Stimulated activated naive B cell treated with anti-CD40 and anti-IgM and Interleukin-4, amounts not matched to agents 10 μg/mL and 1 μg/mL and 100 μg/mL, for 72 hours (primary cell): Measurements from ENCODE around the gene IWS1.
"Not testable (repeated sequence)": the region's sequence is repeated elsewhere in the genome, so short reads cannot be mapped to it uniquely, and the experiment has no call there.

Experiments
- ATAC-seq, 2 donors: fragments of 150-1000 bp; cut with Tn5 transposase; replicated peaks; 2 replicates each; pipeline ENCODE4 v1.10.0; 2021; ENCODE audit warnings: moderate library complexity in 1 of 2
- DNase-seq: peaks from one replicate; pipeline ENCODE4 v3.0.0; 2021
- H3K27ac Mint-ChIP-seq: one replicate; pipeline ENCODE4 v1.8.0; 2022; ENCODE audit warnings: mild to moderate bottlenecking, mixed read lengths
- H3K27me3 Mint-ChIP-seq, 2 donors: one replicate each; pipeline ENCODE4 v1.8.0; 2022; ENCODE audit warnings: mixed read lengths in 2 of 2
- H3K36me3 Mint-ChIP-seq, 2 donors: one replicate each; pipeline ENCODE4 v1.8.0; 2022; ENCODE audit warnings: mixed read lengths in 2 of 2, mild to moderate bottlenecking in 1 of 2
- H3K4me1 Mint-ChIP-seq, 2 donors: one replicate each; pipeline ENCODE4 v1.8.0; 2022; ENCODE audit warnings: mixed read lengths in 2 of 2, mild to moderate bottlenecking in 1 of 2
- H3K4me3 Mint-ChIP-seq, 2 donors: one replicate each; pipeline ENCODE4 v1.8.0; 2022; ENCODE audit warnings: mild to moderate bottlenecking in 2 of 2, mixed read lengths in 2 of 2, moderate library complexity in 1 of 2
- H3K9me3 Mint-ChIP-seq, 2 donors: one replicate each; pipeline ENCODE4 v1.8.0; 2022; ENCODE audit warnings: mixed read lengths in 2 of 2, mild to moderate bottlenecking in 1 of 2

IWS1 gene

GRCh38 chr2:127455566-127456493, 70.5 kb downstream of the IWS1 start:
- Mint-ChIP-seq H3K27me3 (no peaks in the 10 kb centered on the region), H3K36me3 (peaks cover 30 to 58% of the 10 kb centered on the region in 2 donors), H3K9me3 (no peaks in the 10 kb centered on the region), H3K27ac (no peak overlapping the region), H3K4me3 (no peak overlapping the region), H3K4me1 (peaks cover 12 to 16% of the 10 kb centered on the region in 2 donors)
- DNase-seq (no peak), ATAC-seq (no peak)

- no peak overlapping the region for H3K4me3 Mint-ChIP-seq
- peaks cover 34 to 64% of the 10 kb centered on the region in 2 donors for H3K36me3 Mint-ChIP-seq
- H3K27ac Mint-ChIP-seq, result no peak overlapping the region
- no peaks in the 10 kb centered on the region for H3K27me3 Mint-ChIP-seq
- H3K9me3 Mint-ChIP-seq, result no peaks in the 10 kb centered on the region
- no peak for DNase-seq
- ATAC-seq, result no peak
- H3K4me1 Mint-ChIP-seq, result peaks cover 12 to 16% of the 10 kb centered on the region in 2 donors
Measured at GRCh38 chr2:127454595-127455565, 71.4 kb downstream of the IWS1 start.

- Mint-ChIP-seq H3K4me3 (no peak overlapping the region), H3K9me3 (no peaks in the 10 kb centered on the region), H3K27ac (no peak overlapping the region), H3K36me3 (peaks cover 44 to 69% of the 10 kb centered on the region in 2 donors), H3K27me3 (no peaks in the 10 kb centered on the region), H3K4me1 (peaks cover 12 to 14% of the 10 kb centered on the region in 2 donors)
- ATAC-seq, result no peak
- no peak for DNase-seq
Measured at GRCh38 chr2:127453392-127454171, 72.7 kb downstream of the IWS1 start.

GRCh38 chr2:127453013-127453391, 73.3 kb downstream of the IWS1 start:
- Mint-ChIP-seq H3K27ac (no peak overlapping the region), H3K4me3 (no peak overlapping the region), H3K27me3 (no peaks in the 10 kb centered on the region), H3K9me3 (no peaks in the 10 kb centered on the region), H3K4me1 (peaks cover 9% of the 10 kb centered on the region in 2 donors), H3K36me3 (peaks cover 46 to 68% of the 10 kb centered on the region in 2 donors)
- no peak for ATAC-seq
- no peak for DNase-seq

GRCh38 chr2:127452423-127452822, 73.9 kb downstream of the IWS1 start:
- not testable (repeated sequence) for H3K27me3 Mint-ChIP-seq, H3K4me3 Mint-ChIP-seq, H3K9me3 Mint-ChIP-seq, H3K4me1 Mint-ChIP-seq, H3K27ac Mint-ChIP-seq, ATAC-seq, DNase-seq
- H3K36me3 Mint-ChIP-seq, result peaks cover 46 to 68% of the 10 kb centered on the region in 2 donors

- Mint-ChIP-seq H3K4me3 (no peak overlapping the region), H3K27ac (no peak overlapping the region), H3K4me1 (peaks cover 0 to 4% of the 10 kb centered on the region in 2 donors), H3K36me3 (peaks cover 41 to 68% of the 10 kb centered on the region in 2 donors), H3K9me3 (peaks cover 0 to under 1% of the 10 kb centered on the region in 2 donors), H3K27me3 (no peaks in the 10 kb centered on the region)
- no peak for ATAC-seq
- no peak for DNase-seq
Measured at GRCh38 chr2:127451981-127452380, 74.3 kb downstream of the IWS1 start.

- Mint-ChIP-seq H3K27me3 (no peaks in the 10 kb centered on the region), H3K4me3 (no peak overlapping the region), H3K9me3 (peaks cover 4% of the 10 kb centered on the region in 2 donors), H3K4me1 (no peaks in the 10 kb centered on the region), H3K36me3 (peaks cover 31 to 56% of the 10 kb centered on the region in 2 donors), H3K27ac (no peak overlapping the region)
- ATAC-seq, result no peak
- no peak for DNase-seq
Measured at GRCh38 chr2:127449898-127450297, 76.4 kb downstream of the IWS1 start.

- H3K27ac Mint-ChIP-seq, result no peak overlapping the region
- no peak overlapping the region for H3K4me3 Mint-ChIP-seq
- H3K36me3 Mint-ChIP-seq, result peaks cover 31 to 57% of the 10 kb centered on the region in 2 donors
- peaks cover 5 to 6% of the 10 kb centered on the region in 2 donors for H3K9me3 Mint-ChIP-seq
- H3K4me1 Mint-ChIP-seq, result no peaks in the 10 kb centered on the region
- ATAC-seq (no peak), DNase-seq (no peak)
- H3K27me3 Mint-ChIP-seq, result no peaks in the 10 kb centered on the region
Measured at GRCh38 chr2:127449414-127449813, 76.9 kb downstream of the IWS1 start.

- Mint-ChIP-seq H3K27ac (peak overlapping the region; percentile 26), H3K9me3 (peaks cover 5 to 6% of the 10 kb centered on the region in 2 donors), H3K4me1 (no peaks in the 10 kb centered on the region), H3K4me3 (no peak overlapping the region), H3K36me3 (peaks cover 31 to 55% of the 10 kb centered on the region in 2 donors), H3K27me3 (no peaks in the 10 kb centered on the region)
- ATAC-seq (no peak), DNase-seq (no peak)
Measured at GRCh38 chr2:127448526-127448925, 77.8 kb downstream of the IWS1 start.

- Mint-ChIP-seq H3K27ac (no peak overlapping the region), H3K27me3 (no peaks in the 10 kb centered on the region), H3K36me3 (peaks cover 7 to 11% of the 10 kb centered on the region in 2 donors), H3K9me3 (peaks cover 6 to 12% of the 10 kb centered on the region in 2 donors), H3K4me3 (no peak overlapping the region), H3K4me1 (no peaks in the 10 kb centered on the region)
- DNase-seq (no peak), ATAC-seq (no peak)
Measured at GRCh38 chr2:127439343-127439742, 86.9 kb downstream of the IWS1 start.

GRCh38 chr2:127437781-127438726, 88.2 kb downstream of the IWS1 start:
- H3K27ac Mint-ChIP-seq, result peak overlapping the region; percentile 31
- no peaks in the 10 kb centered on the region for H3K27me3 Mint-ChIP-seq
- peaks cover 6 to 12% of the 10 kb centered on the region in 2 donors for H3K9me3 Mint-ChIP-seq
- ATAC-seq, result no peak
- DNase-seq, result no peak
- H3K4me3 Mint-ChIP-seq, result no peak overlapping the region
- H3K4me1 Mint-ChIP-seq, result no peaks in the 10 kb centered on the region
- peaks cover 7 to 11% of the 10 kb centered on the region in 2 donors for H3K36me3 Mint-ChIP-seq

- H3K36me3 Mint-ChIP-seq, result peaks cover 7 to 9% of the 10 kb centered on the region in 2 donors
- no peaks in the 10 kb centered on the region for H3K27me3 Mint-ChIP-seq
- no peak overlapping the region for H3K4me3 Mint-ChIP-seq
- ATAC-seq, result no peak
- H3K27ac Mint-ChIP-seq, result no peak overlapping the region
- no peak for DNase-seq
- H3K9me3 Mint-ChIP-seq, result peaks cover 6 to 10% of the 10 kb centered on the region in 2 donors
- no peaks in the 10 kb centered on the region for H3K4me1 Mint-ChIP-seq
Measured at GRCh38 chr2:127437056-127437455, 89.2 kb downstream of the IWS1 start.

GRCh38 chr2:127434515-127434914, 91.8 kb downstream of the IWS1 start:
- Mint-ChIP-seq H3K4me1 (no peaks in the 10 kb centered on the region), H3K36me3 (peaks cover 7 to 10% of the 10 kb centered on the region in 2 donors), H3K27ac (no peak overlapping the region), H3K9me3 (no peaks in the 10 kb centered on the region), H3K4me3 (no peak overlapping the region), H3K27me3 (no peaks in the 10 kb centered on the region)
- no peak for DNase-seq
- no peak for ATAC-seq
